Activated naive CD8-positive, alpha-beta T cell treated with anti-CD3 and anti-CD28 coated beads, Interleukin-2, amount 50 U/mL, for 24 hours (primary cell): ENCODE data around the gene PSME1.

Experiments
- ATAC-seq: fragments of 150-1000 bp; cut with Tn5 transposase; one replicate; pipeline ENCODE4 v1.10.0; 2021
- DNase-seq: peaks from one replicate; pipeline ENCODE4 v3.0.0; 2021
- H3K27ac Mint-ChIP-seq: one replicate; pipeline ENCODE4 v1.8.0; 2021; ENCODE audit warnings: mild to moderate bottlenecking, mixed read lengths
- H3K27me3 Mint-ChIP-seq: one replicate; pipeline ENCODE4 v1.8.0; 2021; ENCODE audit warnings: mixed read lengths
- H3K36me3 Mint-ChIP-seq: one replicate; pipeline ENCODE4 v1.8.0; 2021; ENCODE audit warnings: low read depth, mixed read lengths
- H3K4me1 Mint-ChIP-seq: one replicate; pipeline ENCODE4 v1.8.0; 2021; ENCODE audit warnings: mixed read lengths
- H3K4me3 Mint-ChIP-seq: one replicate; pipeline ENCODE4 v1.8.0; 2021; ENCODE audit warnings: mild to moderate bottlenecking, moderate library complexity, mixed read lengths
- H3K9me3 Mint-ChIP-seq: one replicate; pipeline ENCODE4 v1.8.0; 2021; ENCODE audit warnings: mixed read lengths

Gene PSME1

GRCh38 chr14:24177891-24178290 lies 41.9 kb downstream of the PSME1 start:
- ATAC-seq (no peak), DNase-seq (no peak)
- H3K4me1 Mint-ChIP-seq = peaks cover 3% of the 10 kb centered on the region
- H3K36me3 Mint-ChIP-seq = peaks cover 23% of the 10 kb centered on the region
- no peak overlapping the region for H3K27ac Mint-ChIP-seq
- no peaks in the 10 kb centered on the region for H3K9me3 Mint-ChIP-seq
- no peak overlapping the region for H3K4me3 Mint-ChIP-seq
- H3K27me3 Mint-ChIP-seq = no peaks in the 10 kb centered on the region

GRCh38 chr14:24178399-24179178 lies 42.6 kb downstream of the PSME1 start:
- no peak for ATAC-seq
- Mint-ChIP-seq H3K36me3 (peaks cover 26% of the 10 kb centered on the region), H3K27ac (peak overlapping the region; percentile 22)

GRCh38 chr14:24179294-24179960 lies 43.4 kb downstream of the PSME1 start:
- no peaks in the 10 kb centered on the region for H3K9me3 Mint-ChIP-seq
- H3K27ac Mint-ChIP-seq = peak overlapping the region; percentile 47
- H3K27me3 Mint-ChIP-seq = no peaks in the 10 kb centered on the region
- DNase-seq (no peak), ATAC-seq (no peak)
- H3K4me3 Mint-ChIP-seq = no peak overlapping the region
- no peaks in the 10 kb centered on the region for H3K4me1 Mint-ChIP-seq
- H3K36me3 Mint-ChIP-seq = peaks cover 27% of the 10 kb centered on the region

More at GRCh38 chr14:24178399-24179178, 42.6 kb downstream of the PSME1 start:
- no peaks in the 10 kb centered on the region for H3K4me1 Mint-ChIP-seq
- H3K27me3 Mint-ChIP-seq = no peaks in the 10 kb centered on the region
- H3K4me3 Mint-ChIP-seq = no peak overlapping the region
- no peaks in the 10 kb centered on the region for H3K9me3 Mint-ChIP-seq
- DNase-seq = no peak

- Mint-ChIP-seq H3K27ac (peak overlapping the region; percentile 47), H3K27me3 (no peaks in the 10 kb centered on the region), H3K9me3 (no peaks in the 10 kb centered on the region), H3K4me3 (no peak overlapping the region), H3K4me1 (no peaks in the 10 kb centered on the region), H3K36me3 (peaks cover 29% of the 10 kb centered on the region)
- DNase-seq (no peak), ATAC-seq (no peak)
Observed at GRCh38 chr14:24179961-24180796, 44.2 kb downstream of the PSME1 start.

GRCh38 chr14:24181371-24182077 lies 45.5 kb downstream of the PSME1 start:
- no peaks in the 10 kb centered on the region for H3K4me1 Mint-ChIP-seq
- H3K36me3 Mint-ChIP-seq = peaks cover 39% of the 10 kb centered on the region
- no peak overlapping the region for H3K27ac Mint-ChIP-seq
- H3K4me3 Mint-ChIP-seq = no peak overlapping the region
- DNase-seq (no peak), ATAC-seq (no peak)
- H3K27me3 Mint-ChIP-seq = no peaks in the 10 kb centered on the region
- H3K9me3 Mint-ChIP-seq = no peaks in the 10 kb centered on the region

- H3K4me3 Mint-ChIP-seq = no peak overlapping the region
- no peaks in the 10 kb centered on the region for H3K9me3 Mint-ChIP-seq
- H3K4me1 Mint-ChIP-seq = peaks cover 5% of the 10 kb centered on the region
- ATAC-seq (no peak), DNase-seq (no peak)
- H3K27ac Mint-ChIP-seq = no peak overlapping the region
- H3K36me3 Mint-ChIP-seq = peaks cover 45% of the 10 kb centered on the region
- H3K27me3 Mint-ChIP-seq = no peaks in the 10 kb centered on the region
Observed at GRCh38 chr14:24182110-24182882, 46.3 kb downstream of the PSME1 start.

GRCh38 chr14:24183014-24183481 lies 47.1 kb downstream of the PSME1 start:
- Mint-ChIP-seq H3K4me1 (peaks cover 11% of the 10 kb centered on the region), H3K4me3 (no peak overlapping the region), H3K9me3 (no peaks in the 10 kb centered on the region), H3K36me3 (peaks cover 43% of the 10 kb centered on the region), H3K27me3 (no peaks in the 10 kb centered on the region), H3K27ac (no peak overlapping the region)
- ATAC-seq = no peak
- no peak for DNase-seq

GRCh38 chr14:24184104-24184970 lies 48.3 kb downstream of the PSME1 start:
- ATAC-seq (no peak), DNase-seq (no peak)
- peaks cover 42% of the 10 kb centered on the region for H3K36me3 Mint-ChIP-seq
- H3K27me3 Mint-ChIP-seq = no peaks in the 10 kb centered on the region
- H3K9me3 Mint-ChIP-seq = no peaks in the 10 kb centered on the region
- H3K4me3 Mint-ChIP-seq = no peak overlapping the region
- H3K4me1 Mint-ChIP-seq = peaks cover 14% of the 10 kb centered on the region
- H3K27ac Mint-ChIP-seq = no peak overlapping the region

- Mint-ChIP-seq H3K4me1 (peaks cover 16% of the 10 kb centered on the region), H3K27ac (no peak overlapping the region), H3K9me3 (no peaks in the 10 kb centered on the region), H3K27me3 (no peaks in the 10 kb centered on the region), H3K4me3 (no peak overlapping the region), H3K36me3 (peaks cover 41% of the 10 kb centered on the region)
- ATAC-seq (no peak), DNase-seq (no peak)
Observed at GRCh38 chr14:24185026-24185425, 49.0 kb downstream of the PSME1 start.

- Mint-ChIP-seq H3K27me3 (no peaks in the 10 kb centered on the region), H3K9me3 (no peaks in the 10 kb centered on the region), H3K36me3 (peaks cover 43% of the 10 kb centered on the region), H3K27ac (no peak overlapping the region), H3K4me1 (peaks cover 16% of the 10 kb centered on the region), H3K4me3 (no peak overlapping the region)
- DNase-seq (no peak), ATAC-seq (no peak)
Observed at GRCh38 chr14:24185741-24186140, 49.7 kb downstream of the PSME1 start.

GRCh38 chr14:24186831-24187538 lies 51.0 kb downstream of the PSME1 start:
- no peak overlapping the region for H3K27ac Mint-ChIP-seq
- DNase-seq = no peak
- H3K27me3 Mint-ChIP-seq = no peaks in the 10 kb centered on the region
- H3K4me1 Mint-ChIP-seq = peaks cover 23% of the 10 kb centered on the region
- H3K4me3 Mint-ChIP-seq = peak overlapping the region; percentile 84
- ATAC-seq = no peak
- H3K36me3 Mint-ChIP-seq = peaks cover 44% of the 10 kb centered on the region
- no peaks in the 10 kb centered on the region for H3K9me3 Mint-ChIP-seq

- peaks cover 28% of the 10 kb centered on the region for H3K4me1 Mint-ChIP-seq
- peak overlapping the region; percentile 88 for H3K27ac Mint-ChIP-seq
- no peak for DNase-seq
- H3K9me3 Mint-ChIP-seq = no peaks in the 10 kb centered on the region
- no peaks in the 10 kb centered on the region for H3K27me3 Mint-ChIP-seq
- ATAC-seq = no peak
- H3K36me3 Mint-ChIP-seq = peaks cover 44% of the 10 kb centered on the region
- H3K4me3 Mint-ChIP-seq = peak overlapping the region; percentile 84
Observed at GRCh38 chr14:24187539-24187915, 51.5 kb downstream of the PSME1 start.
